ENCODE data around the gene ZNF784. TPM values are rescaled to one million over a fixed set of nuclear protein-coding genes. Genes with fewer than 3 reads are reported as not detected.

Gene ZNF784
- total RNA-seq, 1 donor from 2014 or later, result 9.6 TPM

Other genes with a start within 250 kb of the ZNF784 start
- gene TMEM190, start 247.7 kb downstream of the ZNF784 start, total RNA-seq (ENCODE audit: low replicate concordance), result 2.6 and 2.8 TPM in 2 replicates
- 8.1 and 14.0 TPM in 2 replicates for gene TMEM238, start 240.3 kb downstream of the ZNF784 start, total RNA-seq (ENCODE audit: low replicate concordance)
- 1,799 and 2,072 TPM in 2 replicates for gene RPL28, start 238.6 kb downstream of the ZNF784 start, total RNA-seq (ENCODE audit: low replicate concordance)
- gene UBE2S, start 216.8 kb downstream of the ZNF784 start, total RNA-seq (ENCODE audit: low replicate concordance), result 40.7 and 91.3 TPM in 2 replicates
- gene SHISA7, start 181.3 kb downstream of the ZNF784 start, total RNA-seq (ENCODE audit: low replicate concordance), result 0.05 and 0.22 TPM in 2 replicates
- 44.2 and 47.5 TPM in 2 replicates for gene ISOC2, start 162.9 kb downstream of the ZNF784 start, total RNA-seq (ENCODE audit: low replicate concordance)
- not detected in 2 replicates for gene C19orf85, start 159.8 kb downstream of the ZNF784 start, total RNA-seq (ENCODE audit: low replicate concordance)
- 10.3 and 13.2 TPM in 2 replicates for gene ZNF628, start 147.9 kb downstream of the ZNF784 start, total RNA-seq (ENCODE audit: low replicate concordance)
- 46.5 and 64.3 TPM in 2 replicates for gene NAT14, start 139.4 kb downstream of the ZNF784 start, total RNA-seq (ENCODE audit: low replicate concordance)
- gene SSC5D, start 136.1 kb downstream of the ZNF784 start, total RNA-seq (ENCODE audit: low replicate concordance), result 0.83 and 1.5 TPM in 2 replicates
- gene SBK2, start 87.4 kb downstream of the ZNF784 start, total RNA-seq (ENCODE audit: low replicate concordance), result 0.75 TPM in 1 of 2 replicates, not detected in the other
- 0.24 and 0.36 TPM in 2 replicates for gene SBK3, start 79.0 kb downstream of the ZNF784 start, total RNA-seq (ENCODE audit: low replicate concordance)
- 21.1 and 23.9 TPM in 2 replicates for gene ZNF579, start 43.7 kb downstream of the ZNF784 start, total RNA-seq (ENCODE audit: low replicate concordance)
- 18.4 and 22.4 TPM in 2 replicates for gene FIZ1, start 25.0 kb downstream of the ZNF784 start, total RNA-seq (ENCODE audit: low replicate concordance)
- gene ZNF524, start 24.3 kb downstream of the ZNF784 start, total RNA-seq (ENCODE audit: low replicate concordance), result 13.6 and 23.9 TPM in 2 replicates
- gene ZNF865, start 18.9 kb downstream of the ZNF784 start, total RNA-seq (ENCODE audit: low replicate concordance), result 14.6 and 16.2 TPM in 2 replicates
- gene ZNF580, start 16.4 kb upstream of the ZNF784 start, total RNA-seq (ENCODE audit: low replicate concordance), result 28.5 and 37.4 TPM in 2 replicates
- gene ZNF581, start 19.1 kb upstream of the ZNF784 start, total RNA-seq (ENCODE audit: low replicate concordance), result 41.3 and 43.1 TPM in 2 replicates
- 16.1 and 18.1 TPM in 2 replicates for gene CCDC106, start 23.6 kb upstream of the ZNF784 start, total RNA-seq (ENCODE audit: low replicate concordance)
- gene U2AF2, start 30.5 kb upstream of the ZNF784 start, total RNA-seq (ENCODE audit: low replicate concordance), result 170 and 232 TPM in 2 replicates
- gene EPN1, start 50.7 kb upstream of the ZNF784 start, total RNA-seq (ENCODE audit: low replicate concordance), result 121 and 127 TPM in 2 replicates
- gene NLRP9, start 113.8 kb upstream of the ZNF784 start, total RNA-seq (ENCODE audit: low replicate concordance), result not detected in 2 replicates
- gene RFPL4A, start 134.5 kb upstream of the ZNF784 start, total RNA-seq (ENCODE audit: low replicate concordance), result not detected in 2 replicates
- gene RFPL4AL1, start 144.6 kb upstream of the ZNF784 start, total RNA-seq (ENCODE audit: low replicate concordance), result not detected in 2 replicates
- not detected in 2 replicates for gene NLRP11, start 207.4 kb upstream of the ZNF784 start, total RNA-seq (ENCODE audit: low replicate concordance)
- not detected in 2 replicates for gene NLRP4, start 212.0 kb upstream of the ZNF784 start, total RNA-seq (ENCODE audit: low replicate concordance)

Data from type B pancreatic cell (in vitro differentiated cells).